ENCODE results near the gene RAD54L.

- TF ChIP-seq GATA2 (IDR thresholded peaks at IDR 0.05; ENCODE audit: low read depth, low read length): no peak
- TF ChIP-seq GATA3 (IDR thresholded peaks at IDR 0.05; ENCODE audit: low read depth, low read length): no peak
These were observed 771 bp upstream of the RAD54L start for GRCh38 chr1:46246548-46247435.
